ENCODE results near the gene SERPINA12. TPM values are rescaled to one million over a fixed set of nuclear protein-coding genes. Genes with fewer than 3 reads are reported as not detected.
"Not testable (repeated sequence)": the region's sequence is repeated elsewhere in the genome, so short reads cannot be mapped to it uniquely, and the experiment has no call there.

Gene SERPINA12
- polyA plus RNA-seq, 2 of the 4 experiments (the other 2 are of a cell fraction) = not detected

DNA sequence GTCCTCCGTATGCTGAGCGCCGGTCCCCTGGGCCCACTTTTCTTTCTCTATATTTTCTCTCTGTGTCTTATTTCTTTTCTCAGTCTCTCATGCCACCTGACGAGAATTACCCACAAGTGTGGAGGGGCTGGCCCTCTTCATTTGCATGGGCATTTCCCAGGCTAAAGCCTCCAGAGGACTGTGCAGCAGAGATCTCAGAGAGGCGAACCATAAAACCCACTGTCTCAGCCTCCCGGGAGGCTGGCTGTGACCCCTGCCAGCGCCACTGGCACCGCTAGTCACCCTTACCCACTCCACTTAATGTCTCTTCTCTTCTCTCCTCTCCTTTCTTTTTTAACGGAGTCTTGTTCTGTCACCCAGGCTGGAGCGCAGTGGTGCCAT is 26.2 kb downstream of the SERPINA12 start:
- DNase-seq (ENCODE audit: low read depth in 1 of 2, low spot score in 1 of 2) (no peak), ATAC-seq (no peak), FAIRE-seq (no peak)
- WGBS (ENCODE audit: missing lambda C conversion rate) = 73% methylated on average over 10 of the region's 10 CpGs
- Histone ChIP-seq H3K4me2 (no peak overlapping the region), H3K4me3 (no peak overlapping the region), H3K27ac (no peak overlapping the region), H3K4me1 (0 out of 3 replicates have a peak, but pooled peaks cover 3% of the 10 kb centered on the region), H3K9me3 (peaks cover 12% of the 10 kb centered on the region)
- TF ChIP-seq ELK1 (IDR thresholded peaks at IDR 0.05; ENCODE audit: low read depth, low read length) (no peak), EP300 (IDR thresholded peaks at IDR 0.05) (no peak), MAFK (IDR thresholded peaks at IDR 0.05; ENCODE audit: partially characterized antibody) (no peak), FOSB (CRISPR knock-in tag; IDR thresholded peaks at IDR 0.05) (no peak), HOXB13 (CRISPR knock-in tag; IDR thresholded peaks at IDR 0.05; ENCODE audit: low read depth) (no peak), MAX (IDR thresholded peaks at IDR 0.05) (no peak), RAD21 (conservative IDR thresholded peaks at IDR 0.05 in 1 of 2, IDR thresholded peaks at IDR 0.05 in 1 of 2) (no peak), REST (IDR thresholded peaks at IDR 0.05) (no peak), CEBPB (IDR thresholded peaks at IDR 0.05) (no peak), BHLHE40 (IDR thresholded peaks at IDR 0.05; ENCODE audit: low read depth, low read length) (no peak), CHD4 (IDR thresholded peaks at IDR 0.05; ENCODE audit: borderline replicate concordance) (no peak), ZNF302 (CRISPR knock-in tag; IDR thresholded peaks at IDR 0.05) (no peak), JUNB (IDR thresholded peaks at IDR 0.05) (no peak)
- TF ChIP-seq, protein P1, sequence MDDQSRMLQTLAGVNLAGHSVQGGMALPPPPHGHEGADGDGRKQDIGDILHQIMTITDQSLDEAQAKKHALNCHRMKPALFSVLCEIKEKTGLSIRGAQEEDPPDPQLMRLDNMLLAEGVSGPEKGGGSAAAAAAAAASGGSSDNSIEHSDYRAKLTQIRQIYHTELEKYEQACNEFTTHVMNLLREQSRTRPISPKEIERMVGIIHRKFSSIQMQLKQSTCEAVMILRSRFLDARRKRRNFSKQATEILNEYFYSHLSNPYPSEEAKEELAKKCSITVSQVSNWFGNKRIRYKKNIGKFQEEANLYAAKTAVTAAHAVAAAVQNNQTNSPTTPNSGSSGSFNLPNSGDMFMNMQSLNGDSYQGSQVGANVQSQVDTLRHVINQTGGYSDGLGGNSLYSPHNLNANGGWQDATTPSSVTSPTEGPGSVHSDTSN (IDR thresholded peaks at IDR 0.05) = no peak
- TF ChIP-seq, protein P2, sequence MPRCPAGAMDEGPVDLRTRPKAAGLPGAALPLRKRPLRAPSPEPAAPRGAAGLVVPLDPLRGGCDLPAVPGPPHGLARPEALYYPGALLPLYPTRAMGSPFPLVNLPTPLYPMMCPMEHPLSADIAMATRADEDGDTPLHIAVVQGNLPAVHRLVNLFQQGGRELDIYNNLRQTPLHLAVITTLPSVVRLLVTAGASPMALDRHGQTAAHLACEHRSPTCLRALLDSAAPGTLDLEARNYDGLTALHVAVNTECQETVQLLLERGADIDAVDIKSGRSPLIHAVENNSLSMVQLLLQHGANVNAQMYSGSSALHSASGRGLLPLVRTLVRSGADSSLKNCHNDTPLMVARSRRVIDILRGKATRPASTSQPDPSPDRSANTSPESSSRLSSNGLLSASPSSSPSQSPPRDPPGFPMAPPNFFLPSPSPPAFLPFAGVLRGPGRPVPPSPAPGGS (IDR thresholded peaks at IDR 0.05) = no peak
- POLR2A ChIA-PET = no interaction called here
- CTCF ChIA-PET = no interaction called here

DNA sequence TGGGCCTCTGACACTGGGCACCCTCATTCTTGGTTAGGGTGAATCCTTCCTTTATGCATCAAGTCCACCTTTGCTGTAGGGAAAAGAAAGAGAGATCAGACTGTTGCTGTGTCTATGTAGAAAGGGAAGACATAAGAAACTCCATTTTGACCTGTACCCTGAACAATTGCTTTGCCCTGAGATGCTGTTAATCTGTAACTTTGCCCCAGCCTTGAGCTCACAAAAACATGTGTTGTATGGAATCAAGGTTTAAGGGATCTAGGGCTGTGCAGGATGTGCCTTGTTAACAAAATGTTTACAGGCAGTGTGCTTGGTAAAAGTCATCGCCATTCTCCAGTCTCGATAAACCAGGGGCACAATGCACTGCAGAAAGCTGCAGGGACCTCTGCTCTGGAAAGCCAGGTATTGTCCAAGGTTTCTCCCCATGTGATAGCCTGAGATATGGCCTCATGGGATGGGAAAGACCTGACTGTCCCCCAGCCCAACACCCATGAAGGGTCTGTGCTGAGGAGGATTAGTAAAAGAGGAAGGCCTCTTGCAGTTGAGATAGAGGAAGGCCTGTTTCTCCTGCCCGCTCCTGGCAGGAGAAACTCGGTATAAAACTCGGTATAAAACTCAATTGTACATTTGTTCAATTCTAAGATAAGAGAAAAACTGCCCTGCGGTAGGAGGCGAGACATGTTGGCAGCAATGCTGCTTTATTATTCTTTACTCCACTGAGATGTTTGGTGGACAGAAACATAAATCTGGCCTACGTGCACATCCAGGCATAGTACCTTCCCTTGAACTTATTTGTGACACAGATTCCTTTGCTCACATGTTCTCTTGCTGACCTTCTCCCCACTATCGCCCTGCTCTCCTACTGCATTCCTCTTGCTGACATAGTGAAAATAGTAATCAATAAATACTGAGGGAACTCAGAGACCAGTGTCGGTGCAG is 26.9 kb downstream of the SERPINA12 start:
- not testable (repeated sequence) for ATAC-seq
- WGBS (ENCODE audit: missing lambda C conversion rate) = 60% methylated on average over 10 of the region's 10 CpGs

More for the DNA sequence above, 26.9 kb downstream of the SERPINA12 start:
- H3K4me2 ChIP-seq; DNase-seq (ENCODE audit: low read depth in 1 of 2, low spot score in 1 of 2); POLR2A ChIA-PET; CTCF ChIA-PET; H3K4me1 ChIP-seq; H3K27ac ChIP-seq; H3K4me3 ChIP-seq; FAIRE-seq: not testable (repeated sequence)
- H3K9me3 ChIP-seq = peaks cover 17% of the 10 kb centered on the region
